ENCODE results near the gene MACROD2. TPM values are rescaled to one million over a fixed set of nuclear protein-coding genes. Genes with fewer than 3 reads are reported as not detected.

Gene MACROD2
- total RNA-seq, 1 donor from 2014 or later, result not detected

DNA sequence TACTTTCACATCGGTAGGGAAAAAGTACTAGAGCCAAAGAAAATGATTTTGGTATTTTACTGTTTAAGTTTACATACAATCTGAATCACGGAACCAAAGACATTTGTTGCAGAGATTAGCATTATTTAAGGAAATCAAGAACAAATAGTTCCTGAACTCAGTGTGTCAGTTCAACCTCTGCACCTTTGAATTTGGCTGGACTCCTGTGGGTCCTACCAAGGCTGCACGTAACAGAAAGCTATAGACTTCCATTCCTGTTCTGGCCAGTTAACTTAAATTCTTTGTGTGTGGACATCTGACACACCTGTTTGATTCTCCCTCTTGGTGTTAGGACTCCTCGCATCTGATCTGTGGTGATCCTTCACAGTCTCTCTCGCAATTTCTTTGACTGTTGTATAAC lies 69.6 kb downstream of the MACROD2 start:
- H3K27ac Mint-ChIP-seq, result no peak overlapping the region
- no peaks in the 10 kb centered on the region for H3K27me3 Mint-ChIP-seq (ENCODE audit: low read depth)
- intact Hi-C loops (cut with micrococcal nuclease), result no loop called here
- no peaks in the 10 kb centered on the region for H3K36me3 Mint-ChIP-seq (ENCODE audit: low read depth)
- no peak overlapping the region for H3K4me3 Mint-ChIP-seq (ENCODE audit: low read depth)
- no peaks in the 10 kb centered on the region for H3K9me3 Mint-ChIP-seq
- no peaks in the 10 kb centered on the region for H3K4me1 Mint-ChIP-seq (ENCODE audit: low read depth)
- no peak for DNase-seq (ENCODE audit: low spot score)

DNA sequence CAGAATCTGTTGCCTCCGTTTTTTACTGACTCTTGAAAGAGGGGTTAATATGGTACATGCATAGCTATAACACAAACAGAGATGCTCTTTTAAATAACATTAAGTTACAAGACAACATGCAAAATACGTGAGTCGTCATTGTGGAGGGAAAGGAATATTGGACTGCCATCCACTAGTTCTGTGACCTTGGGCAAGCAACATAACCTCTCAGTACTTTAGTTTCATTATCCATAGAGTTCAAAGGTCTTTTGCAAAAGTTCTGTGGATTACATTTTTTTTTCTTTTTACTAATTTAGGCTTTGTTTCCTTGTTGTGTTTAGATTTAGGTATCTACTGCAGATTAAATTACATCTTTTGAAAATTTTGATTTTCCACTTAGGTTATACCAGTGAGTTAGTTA lies 70.5 kb downstream of the MACROD2 start:
- Mint-ChIP-seq H3K27ac (no peak overlapping the region), H3K36me3 (ENCODE audit: low read depth) (no peaks in the 10 kb centered on the region), H3K4me1 (ENCODE audit: low read depth) (no peaks in the 10 kb centered on the region), H3K9me3 (no peaks in the 10 kb centered on the region), H3K4me3 (ENCODE audit: low read depth) (no peak overlapping the region), H3K27me3 (ENCODE audit: low read depth) (no peaks in the 10 kb centered on the region)
- intact Hi-C loops (cut with micrococcal nuclease), result no loop called here
- no peak for DNase-seq (ENCODE audit: low spot score)

GRCh38 chr20:14067603-14068002 lies 72.3 kb downstream of the MACROD2 start:
- Mint-ChIP-seq H3K27ac (no peak overlapping the region), H3K36me3 (ENCODE audit: low read depth) (no peaks in the 10 kb centered on the region), H3K4me1 (ENCODE audit: low read depth) (no peaks in the 10 kb centered on the region), H3K9me3 (no peaks in the 10 kb centered on the region), H3K27me3 (ENCODE audit: low read depth) (no peaks in the 10 kb centered on the region), H3K4me3 (ENCODE audit: low read depth) (no peak overlapping the region)
- no peak for DNase-seq (ENCODE audit: low spot score)
- intact Hi-C loops (cut with micrococcal nuclease), result no loop called here

DNA sequence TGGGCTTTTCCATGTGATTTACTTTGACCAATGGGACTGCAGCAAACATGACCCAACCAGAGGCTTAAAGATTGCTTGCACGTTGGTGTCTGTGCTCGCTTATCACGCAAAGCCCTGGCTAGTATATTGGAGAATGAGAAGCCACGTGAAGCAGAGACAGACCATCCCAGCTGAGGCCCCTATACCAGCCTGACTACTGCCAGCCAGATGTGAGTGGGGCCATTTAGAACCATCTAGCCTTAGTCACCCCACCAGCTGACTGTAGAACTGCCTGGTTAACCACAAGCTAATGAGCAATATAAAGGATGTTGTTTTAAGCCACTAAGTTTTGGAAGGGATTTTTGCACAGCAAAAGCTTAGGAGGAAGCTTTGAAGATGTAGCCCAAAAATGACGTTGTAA lies 74.5 kb downstream of the MACROD2 start:
- DNase-seq (ENCODE audit: low spot score), result no peak
- Mint-ChIP-seq H3K27ac (no peak overlapping the region), H3K27me3 (ENCODE audit: low read depth) (no peaks in the 10 kb centered on the region), H3K36me3 (ENCODE audit: low read depth) (no peaks in the 10 kb centered on the region), H3K4me1 (ENCODE audit: low read depth) (no peaks in the 10 kb centered on the region), H3K9me3 (no peaks in the 10 kb centered on the region), H3K4me3 (ENCODE audit: low read depth) (no peak overlapping the region)
- intact Hi-C loops (cut with micrococcal nuclease), result no loop called here

GRCh38 chr20:14093652-14094051 lies 98.3 kb downstream of the MACROD2 start:
- no peaks in the 10 kb centered on the region for H3K4me1 Mint-ChIP-seq (ENCODE audit: low read depth)
- H3K4me3 Mint-ChIP-seq (ENCODE audit: low read depth), result no peak overlapping the region
- intact Hi-C loops (cut with micrococcal nuclease), result no loop called here
- DNase-seq (ENCODE audit: low spot score), result no peak
- no peaks in the 10 kb centered on the region for H3K9me3 Mint-ChIP-seq
- H3K27me3 Mint-ChIP-seq (ENCODE audit: low read depth), result no peaks in the 10 kb centered on the region
- H3K36me3 Mint-ChIP-seq (ENCODE audit: low read depth), result no peaks in the 10 kb centered on the region
- no peak overlapping the region for H3K27ac Mint-ChIP-seq

- DNase-seq (ENCODE audit: low spot score), result no peak
- H3K9me3 Mint-ChIP-seq, result no peaks in the 10 kb centered on the region
- H3K4me1 Mint-ChIP-seq (ENCODE audit: low read depth), result no peaks in the 10 kb centered on the region
- H3K27me3 Mint-ChIP-seq (ENCODE audit: low read depth), result no peaks in the 10 kb centered on the region
- no peaks in the 10 kb centered on the region for H3K36me3 Mint-ChIP-seq (ENCODE audit: low read depth)
- H3K4me3 Mint-ChIP-seq (ENCODE audit: low read depth), result no peak overlapping the region
- H3K27ac Mint-ChIP-seq, result no peak overlapping the region
- intact Hi-C loops (cut with micrococcal nuclease), result no loop called here
These were observed 102.9 kb downstream of the MACROD2 start for GRCh38 chr20:14098261-14098660.

DNA sequence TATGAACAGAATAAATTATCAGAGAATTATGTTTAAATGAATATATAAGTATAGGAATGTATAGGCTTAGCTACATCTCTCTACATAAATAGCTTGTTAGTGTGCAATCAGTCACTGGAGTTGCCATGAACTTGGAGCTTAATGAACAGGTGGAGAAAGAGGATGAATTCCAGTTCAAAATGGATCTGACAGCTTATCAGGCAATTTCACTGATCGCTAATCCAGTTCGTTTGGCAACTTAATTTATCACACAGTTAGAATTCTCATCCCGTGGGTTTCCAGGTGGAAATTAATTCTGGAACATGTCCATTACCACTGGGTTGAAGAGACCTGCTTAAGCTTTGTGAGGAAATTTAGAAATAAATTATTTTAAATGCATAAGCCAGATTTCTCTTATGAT lies 118.1 kb downstream of the MACROD2 start:
- no peaks in the 10 kb centered on the region for H3K36me3 Mint-ChIP-seq (ENCODE audit: low read depth)
- H3K27ac Mint-ChIP-seq, result no peak overlapping the region
- no peak for DNase-seq (ENCODE audit: low spot score)
- no peak overlapping the region for H3K4me3 Mint-ChIP-seq (ENCODE audit: low read depth)
- intact Hi-C loops (cut with micrococcal nuclease), result no loop called here
- no peaks in the 10 kb centered on the region for H3K27me3 Mint-ChIP-seq (ENCODE audit: low read depth)
- peaks cover 42% of the 10 kb centered on the region for H3K9me3 Mint-ChIP-seq
- no peaks in the 10 kb centered on the region for H3K4me1 Mint-ChIP-seq (ENCODE audit: low read depth)

GRCh38 chr20:14114065-14114704 lies 118.9 kb downstream of the MACROD2 start:
- H3K4me1 Mint-ChIP-seq (ENCODE audit: low read depth), result no peaks in the 10 kb centered on the region
- H3K9me3 Mint-ChIP-seq, result peaks cover 37% of the 10 kb centered on the region
- no peak for DNase-seq (ENCODE audit: low spot score)
- no peak overlapping the region for H3K4me3 Mint-ChIP-seq (ENCODE audit: low read depth)
- H3K27me3 Mint-ChIP-seq (ENCODE audit: low read depth), result no peaks in the 10 kb centered on the region
- H3K27ac Mint-ChIP-seq, result no peak overlapping the region
- no peaks in the 10 kb centered on the region for H3K36me3 Mint-ChIP-seq (ENCODE audit: low read depth)
- intact Hi-C loops (cut with micrococcal nuclease), result no loop called here

- no peak overlapping the region for H3K4me3 Mint-ChIP-seq (ENCODE audit: low read depth)
- no peaks in the 10 kb centered on the region for H3K27me3 Mint-ChIP-seq (ENCODE audit: low read depth)
- H3K4me1 Mint-ChIP-seq (ENCODE audit: low read depth), result no peaks in the 10 kb centered on the region
- H3K36me3 Mint-ChIP-seq (ENCODE audit: low read depth), result no peaks in the 10 kb centered on the region
- no peak overlapping the region for H3K27ac Mint-ChIP-seq
- H3K9me3 Mint-ChIP-seq, result peaks cover 24% of the 10 kb centered on the region
- intact Hi-C loops (cut with micrococcal nuclease), result no loop called here
- no peak for DNase-seq (ENCODE audit: low spot score)
These were observed 120.7 kb downstream of the MACROD2 start for GRCh38 chr20:14116037-14116436.

GRCh38 chr20:14117768-14118167 lies 122.5 kb downstream of the MACROD2 start:
- intact Hi-C loops (cut with micrococcal nuclease), result no loop called here
- no peak overlapping the region for H3K4me3 Mint-ChIP-seq (ENCODE audit: low read depth)
- H3K4me1 Mint-ChIP-seq (ENCODE audit: low read depth), result no peaks in the 10 kb centered on the region
- peaks cover 22% of the 10 kb centered on the region for H3K9me3 Mint-ChIP-seq
- H3K36me3 Mint-ChIP-seq (ENCODE audit: low read depth), result no peaks in the 10 kb centered on the region
- DNase-seq (ENCODE audit: low spot score), result no peak
- H3K27ac Mint-ChIP-seq, result no peak overlapping the region
- H3K27me3 Mint-ChIP-seq (ENCODE audit: low read depth), result no peaks in the 10 kb centered on the region

DNA sequence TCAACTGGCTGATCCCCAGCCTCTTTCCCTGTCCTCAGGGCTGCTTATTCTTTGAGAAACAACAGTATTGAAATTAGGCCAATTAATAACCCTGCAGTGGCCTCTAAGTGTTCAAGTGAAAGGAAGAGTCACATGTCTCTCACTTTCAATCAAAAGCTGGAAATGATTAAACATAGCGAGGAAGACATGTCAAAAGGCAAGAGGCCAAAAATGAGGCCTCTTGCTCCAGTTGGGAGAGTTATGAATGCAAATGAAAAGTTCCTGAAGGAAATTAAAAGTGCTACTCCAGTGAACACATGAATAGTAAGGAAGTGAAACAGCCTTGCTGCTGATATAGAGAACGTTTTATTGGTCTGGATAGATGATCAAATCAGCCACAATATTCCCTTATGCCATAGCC lies 131.5 kb downstream of the MACROD2 start:
- H3K4me3 Mint-ChIP-seq (ENCODE audit: low read depth), result no peak overlapping the region
- no peaks in the 10 kb centered on the region for H3K36me3 Mint-ChIP-seq (ENCODE audit: low read depth)
- no peaks in the 10 kb centered on the region for H3K27me3 Mint-ChIP-seq (ENCODE audit: low read depth)
- intact Hi-C loops (cut with micrococcal nuclease), result no loop called here
- no peak overlapping the region for H3K27ac Mint-ChIP-seq
- no peaks in the 10 kb centered on the region for H3K4me1 Mint-ChIP-seq (ENCODE audit: low read depth)
- no peak for DNase-seq (ENCODE audit: low spot score)
- peaks cover 15% of the 10 kb centered on the region for H3K9me3 Mint-ChIP-seq

GRCh38 chr20:14127514-14128223 lies 132.4 kb downstream of the MACROD2 start:
- no peak for DNase-seq (ENCODE audit: low spot score)
- Mint-ChIP-seq H3K4me1 (ENCODE audit: low read depth) (no peaks in the 10 kb centered on the region), H3K4me3 (ENCODE audit: low read depth) (no peak overlapping the region), H3K36me3 (ENCODE audit: low read depth) (no peaks in the 10 kb centered on the region), H3K27me3 (ENCODE audit: low read depth) (no peaks in the 10 kb centered on the region), H3K9me3 (peaks cover 15% of the 10 kb centered on the region), H3K27ac (no peak overlapping the region)
- intact Hi-C loops (cut with micrococcal nuclease), result no loop called here

- Mint-ChIP-seq H3K9me3 (peaks cover 4% of the 10 kb centered on the region), H3K27me3 (ENCODE audit: low read depth) (no peaks in the 10 kb centered on the region), H3K4me3 (ENCODE audit: low read depth) (no peak overlapping the region), H3K4me1 (ENCODE audit: low read depth) (no peaks in the 10 kb centered on the region), H3K36me3 (ENCODE audit: low read depth) (no peaks in the 10 kb centered on the region), H3K27ac (no peak overlapping the region)
- intact Hi-C loops (cut with micrococcal nuclease), result no loop called here
- no peak for DNase-seq (ENCODE audit: low spot score)
These were observed 138.7 kb downstream of the MACROD2 start for GRCh38 chr20:14134004-14134403.

All from activated T-helper 2 cell treated with anti-CD3 and anti-CD28 coated beads, Interferon-gamma antibody, Interleukin-2, Interleukin-4, amounts not matched to agents 10 μg/mL and 5 μg/mL and 100 μg/mL, durations not matched to agents 14 hours and 24 hours and 36 hours (primary cell).